A673 (cell line): ENCODE results near the gene CTU2.

ENCODE experiments used
- EZH2 ChIP-seq: fragments of 200-600 bp; sonication (generic); IDR thresholded peaks from 2 replicates; pipeline ENCODE4 v1.6.1; 2017; ENCODE audit warnings: borderline replicate concordance, low read depth, mild to moderate bottlenecking, mixed read lengths, antibody characterized with exemption, low read length; ENCODE audit not compliant: poor library complexity, severe bottlenecking
- TF ChIP-seq, protein P1 (sequence below): fragments of 300-800, 200-600 bp; sonication (generic); conservative IDR thresholded peaks from 2 replicates; pipeline ENCODE4 v1.5.1; 2017; ENCODE audit warnings: low read depth, mild to moderate bottlenecking, antibody characterized with exemption, low read length, moderate library complexity, mixed read lengths

DNA sequence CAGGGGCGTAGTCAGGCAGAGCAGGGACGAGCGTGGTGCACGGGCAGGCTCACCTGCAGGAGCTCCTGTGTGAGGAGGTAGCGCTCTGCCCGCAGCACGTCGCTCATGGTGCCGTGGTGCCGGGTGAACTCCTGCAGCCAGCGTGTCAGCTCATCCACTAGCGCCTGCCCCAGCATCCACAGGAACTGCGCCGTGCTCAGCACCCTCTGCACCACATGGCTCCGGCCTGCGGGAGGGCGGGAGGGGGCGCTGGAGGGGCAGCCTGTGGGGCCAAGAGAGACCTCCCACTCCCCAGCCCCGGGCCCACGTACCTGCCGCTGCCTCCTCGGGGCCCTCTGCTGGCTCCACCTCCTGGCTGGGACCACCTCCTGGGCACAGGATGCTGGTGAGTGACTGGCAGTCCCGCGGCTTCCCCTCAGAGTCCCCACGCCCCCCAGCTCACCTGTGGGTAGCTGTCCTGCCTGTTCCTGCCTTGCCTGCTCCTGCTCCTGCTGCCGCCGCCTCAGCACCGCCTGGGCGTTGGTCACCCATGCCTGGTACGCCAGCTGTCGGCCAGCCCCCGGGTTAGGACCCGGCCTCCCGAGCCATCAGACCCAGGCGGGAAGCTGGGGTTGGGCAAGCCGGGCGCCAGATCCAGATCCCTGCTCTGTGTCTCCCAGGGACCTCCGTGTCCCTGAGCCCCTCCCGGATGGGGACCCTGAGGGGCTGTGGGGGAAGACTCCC is 16.6 kb downstream of the CTU2 start:
- TF ChIP-seq, protein P1, sequence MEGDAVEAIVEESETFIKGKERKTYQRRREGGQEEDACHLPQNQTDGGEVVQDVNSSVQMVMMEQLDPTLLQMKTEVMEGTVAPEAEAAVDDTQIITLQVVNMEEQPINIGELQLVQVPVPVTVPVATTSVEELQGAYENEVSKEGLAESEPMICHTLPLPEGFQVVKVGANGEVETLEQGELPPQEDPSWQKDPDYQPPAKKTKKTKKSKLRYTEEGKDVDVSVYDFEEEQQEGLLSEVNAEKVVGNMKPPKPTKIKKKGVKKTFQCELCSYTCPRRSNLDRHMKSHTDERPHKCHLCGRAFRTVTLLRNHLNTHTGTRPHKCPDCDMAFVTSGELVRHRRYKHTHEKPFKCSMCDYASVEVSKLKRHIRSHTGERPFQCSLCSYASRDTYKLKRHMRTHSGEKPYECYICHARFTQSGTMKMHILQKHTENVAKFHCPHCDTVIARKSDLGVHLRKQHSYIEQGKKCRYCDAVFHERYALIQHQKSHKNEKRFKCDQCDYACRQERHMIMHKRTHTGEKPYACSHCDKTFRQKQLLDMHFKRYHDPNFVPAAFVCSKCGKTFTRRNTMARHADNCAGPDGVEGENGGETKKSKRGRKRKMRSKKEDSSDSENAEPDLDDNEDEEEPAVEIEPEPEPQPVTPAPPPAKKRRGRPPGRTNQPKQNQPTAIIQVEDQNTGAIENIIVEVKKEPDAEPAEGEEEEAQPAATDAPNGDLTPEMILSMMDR = no peak
- TF ChIP-seq EZH2 = no peak
